ENCODE data around the gene C19orf47. TPM values are rescaled to one million over a fixed set of nuclear protein-coding genes. Genes with fewer than 3 reads are reported as not detected.
A peak's percentile ranks its signal among the peaks of the same experiment; 100 is the strongest.
"Not testable (repeated sequence)": the region's sequence is repeated elsewhere in the genome, so short reads cannot be mapped to it uniquely, and the experiment has no call there.

The C19orf47 gene
- total and polyA plus RNA-seq, 8 donors = 10.4 to 21.7 (median 14.5) TPM

DNA sequence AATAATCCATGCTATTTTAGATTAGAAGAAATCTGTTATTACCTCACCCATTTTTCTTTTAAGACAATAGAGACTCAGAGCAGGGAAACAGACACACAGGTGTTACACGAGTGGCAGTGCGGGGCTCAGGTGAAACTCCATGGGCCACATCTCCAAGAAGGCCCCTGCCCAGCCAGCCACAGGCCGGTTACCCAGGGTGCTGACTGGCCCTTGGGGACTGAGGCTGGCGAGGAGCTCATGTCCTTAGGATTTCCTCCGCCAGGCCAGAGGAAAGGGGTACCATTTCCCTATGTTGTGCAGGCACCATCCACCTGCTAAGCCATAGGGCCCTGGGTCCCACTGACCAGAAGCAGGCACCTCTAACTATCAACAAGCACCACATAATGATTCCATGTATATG, 10.6 kb downstream of the C19orf47 start:
- intact Hi-C loops (cut with DNase I) = no loop called here
- Histone ChIP-seq H3K4me3 (no peak overlapping the region), H3K27ac (no peak overlapping the region), H3K36me3 (peaks cover 0 to 42% of the 10 kb centered on the region in 2 donors), H3K4me1 (peaks cover 6 to 7% of the 10 kb centered on the region in 2 donors), H3K9me3 (no peaks in the 10 kb centered on the region), H3K27me3 (no peaks in the 10 kb centered on the region)
- TF ChIP-seq, protein P1, sequence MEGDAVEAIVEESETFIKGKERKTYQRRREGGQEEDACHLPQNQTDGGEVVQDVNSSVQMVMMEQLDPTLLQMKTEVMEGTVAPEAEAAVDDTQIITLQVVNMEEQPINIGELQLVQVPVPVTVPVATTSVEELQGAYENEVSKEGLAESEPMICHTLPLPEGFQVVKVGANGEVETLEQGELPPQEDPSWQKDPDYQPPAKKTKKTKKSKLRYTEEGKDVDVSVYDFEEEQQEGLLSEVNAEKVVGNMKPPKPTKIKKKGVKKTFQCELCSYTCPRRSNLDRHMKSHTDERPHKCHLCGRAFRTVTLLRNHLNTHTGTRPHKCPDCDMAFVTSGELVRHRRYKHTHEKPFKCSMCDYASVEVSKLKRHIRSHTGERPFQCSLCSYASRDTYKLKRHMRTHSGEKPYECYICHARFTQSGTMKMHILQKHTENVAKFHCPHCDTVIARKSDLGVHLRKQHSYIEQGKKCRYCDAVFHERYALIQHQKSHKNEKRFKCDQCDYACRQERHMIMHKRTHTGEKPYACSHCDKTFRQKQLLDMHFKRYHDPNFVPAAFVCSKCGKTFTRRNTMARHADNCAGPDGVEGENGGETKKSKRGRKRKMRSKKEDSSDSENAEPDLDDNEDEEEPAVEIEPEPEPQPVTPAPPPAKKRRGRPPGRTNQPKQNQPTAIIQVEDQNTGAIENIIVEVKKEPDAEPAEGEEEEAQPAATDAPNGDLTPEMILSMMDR (IDR thresholded peaks at IDR 0.05) = no peak
- DNase-seq (peak in 1 of 4 donors; percentile 49), ATAC-seq (no peak)

DNA sequence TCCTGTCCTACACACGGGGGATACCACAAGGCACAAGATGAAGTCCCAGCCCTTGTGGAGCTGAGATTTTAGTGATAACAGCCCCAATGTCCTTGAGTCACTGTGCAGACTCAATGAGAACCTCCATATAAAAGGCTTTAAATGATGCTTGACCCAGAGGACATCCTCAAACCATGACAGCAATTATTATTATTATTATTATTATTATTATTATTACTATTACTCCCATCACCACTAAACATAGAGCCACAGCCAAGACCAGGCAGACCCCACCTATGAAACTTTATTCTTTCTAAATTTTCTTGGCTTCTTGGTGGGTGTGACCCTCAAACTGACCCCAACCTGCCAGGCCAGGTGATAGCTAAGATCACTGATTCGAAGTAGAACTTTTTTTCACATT, 11.1 kb downstream of the C19orf47 start:
- intact Hi-C loops (cut with DNase I) = no loop called here
- Histone ChIP-seq H3K36me3 (peaks cover 0 to 47% of the 10 kb centered on the region in 2 donors), H3K4me3 (no peak overlapping the region), H3K4me1 (peaks cover 6 to 7% of the 10 kb centered on the region in 2 donors), H3K27me3 (no peaks in the 10 kb centered on the region), H3K27ac (no peak overlapping the region), H3K9me3 (no peaks in the 10 kb centered on the region)
- DNase-seq = no peak
- TF ChIP-seq, protein P1 (IDR thresholded peaks at IDR 0.05) = no peak
- ATAC-seq = no peak

DNA sequence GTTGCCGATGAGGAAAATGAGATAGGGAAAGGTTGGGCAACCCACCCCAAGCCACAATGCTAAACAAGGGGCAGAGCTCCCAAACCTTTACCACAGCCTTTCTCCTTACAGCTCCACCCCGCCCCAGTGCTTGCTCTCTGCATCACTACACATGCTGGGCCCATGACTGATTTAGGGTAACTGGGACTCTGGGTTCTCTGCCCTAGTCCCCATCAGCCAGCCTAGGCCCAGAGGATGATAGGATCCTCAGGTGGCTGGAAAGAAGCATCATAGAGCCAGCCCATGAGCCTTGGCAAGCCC, 11.6 kb downstream of the C19orf47 start:
- Histone ChIP-seq H3K27me3 (no peaks in the 10 kb centered on the region), H3K36me3 (peaks cover 0 to 53% of the 10 kb centered on the region in 2 donors), H3K4me1 (peaks cover 3 to 4% of the 10 kb centered on the region in 2 donors), H3K4me3 (no peak overlapping the region), H3K27ac (no peak overlapping the region), H3K9me3 (no peaks in the 10 kb centered on the region)
- ATAC-seq = no peak
- peak in 1 of 4 donors; percentile 3 for DNase-seq
- intact Hi-C loops (cut with DNase I) = no loop called here
- TF ChIP-seq, protein P1 (IDR thresholded peaks at IDR 0.05) = no peak

DNA sequence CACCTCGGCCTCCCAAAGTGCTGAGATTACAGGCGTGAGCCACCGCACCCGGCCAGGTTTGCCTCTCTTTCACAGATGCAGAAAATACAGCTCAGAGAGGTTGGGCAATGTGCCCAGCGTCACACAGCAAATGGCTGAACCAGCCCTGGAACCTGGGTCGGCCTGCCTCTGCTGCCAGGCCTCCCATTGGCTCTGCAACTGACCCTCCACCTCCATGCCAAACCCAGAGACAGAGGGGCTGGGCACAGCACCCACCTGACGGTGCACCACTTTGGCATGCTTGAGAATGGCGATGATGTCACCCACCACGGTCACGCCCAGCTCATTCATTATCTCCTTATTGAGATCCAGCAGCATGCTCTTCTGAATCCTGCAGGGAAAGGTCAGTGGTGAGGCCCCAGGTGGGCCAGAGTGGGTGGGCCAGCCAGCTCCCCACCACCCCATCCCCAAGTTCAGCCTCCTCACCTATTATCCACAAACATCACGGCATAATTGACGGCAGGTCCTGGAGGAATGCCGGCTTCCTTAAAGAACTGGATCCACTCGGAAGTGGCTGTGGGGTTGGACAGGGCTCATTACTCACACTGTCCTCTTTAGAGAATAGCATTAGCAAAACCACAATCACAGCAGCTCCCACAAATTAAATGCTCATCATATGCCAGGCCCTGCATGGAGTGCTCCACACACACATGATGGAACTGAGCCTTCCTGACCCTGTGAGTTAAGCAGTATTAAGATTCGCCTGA, 12.2 kb downstream of the C19orf47 start:
- Histone ChIP-seq H3K36me3 (peaks cover 0 to 58% of the 10 kb centered on the region in 2 donors), H3K9me3 (no peaks in the 10 kb centered on the region), H3K4me3 (no peak overlapping the region), H3K4me1 (no peaks in the 10 kb centered on the region), H3K27me3 (no peaks in the 10 kb centered on the region), H3K27ac (no peak overlapping the region)
- DNase-seq = peak in 1 of 4 donors; percentile 28
- intact Hi-C loops (cut with DNase I) = no loop called here
- TF ChIP-seq, protein P1 (IDR thresholded peaks at IDR 0.05) = no peak
- ATAC-seq = no peak

DNA sequence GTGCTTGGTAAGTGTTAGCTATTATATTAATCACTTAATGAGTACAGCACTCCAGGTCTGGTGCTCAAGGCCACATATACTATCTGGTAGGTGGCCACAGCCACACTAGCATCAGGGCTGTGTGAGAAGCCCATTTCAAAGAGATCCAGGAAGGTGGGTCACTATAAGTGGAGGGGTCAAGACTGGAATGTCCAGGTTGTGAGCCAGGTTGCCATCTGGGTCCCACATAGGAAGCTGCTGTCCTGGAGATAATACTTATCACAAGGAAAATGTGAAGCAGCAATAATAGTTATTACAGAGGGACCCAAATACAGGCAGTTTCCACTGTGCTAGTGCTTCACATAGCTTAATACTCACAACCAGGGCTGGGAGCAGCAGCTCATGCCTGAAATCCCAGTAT, 13.1 kb downstream of the C19orf47 start:
- Histone ChIP-seq H3K36me3 (peaks cover 0 to 61% of the 10 kb centered on the region in 2 donors), H3K4me1 (no peaks in the 10 kb centered on the region), H3K27me3 (no peaks in the 10 kb centered on the region), H3K4me3 (no peak overlapping the region), H3K9me3 (no peaks in the 10 kb centered on the region), H3K27ac (no peak overlapping the region)
- ATAC-seq (no peak), DNase-seq (peak in 1 of 4 donors; percentile 2)
- intact Hi-C loops (cut with DNase I) = no loop called here
- TF ChIP-seq, protein P1 (IDR thresholded peaks at IDR 0.05) = no peak

DNA sequence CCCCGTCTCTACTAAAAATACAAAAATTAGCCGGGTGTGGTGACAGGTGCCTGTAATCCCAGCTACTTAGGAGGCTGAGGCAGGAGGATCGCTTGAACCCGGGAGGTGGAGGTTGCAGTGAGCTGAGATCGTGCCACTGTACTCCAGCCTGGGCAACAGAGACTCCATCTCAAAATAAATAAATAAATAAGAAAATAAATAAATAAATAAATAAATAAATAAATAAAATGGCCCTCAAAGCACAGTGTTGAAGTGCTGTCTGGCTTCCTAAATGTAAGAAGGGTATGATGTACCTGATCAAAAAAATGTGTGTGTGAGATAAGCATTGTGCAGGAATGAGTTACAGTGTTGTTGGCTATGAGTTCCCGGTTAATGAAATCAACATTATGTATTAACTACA, 15.1 kb downstream of the C19orf47 start:
- H3K27ac ChIP-seq; H3K4me1 ChIP-seq; ATAC-seq; intact Hi-C loops (cut with DNase I); H3K9me3 ChIP-seq; H3K27me3 ChIP-seq; DNase-seq; H3K4me3 ChIP-seq: not testable (repeated sequence)
- H3K36me3 ChIP-seq = peaks cover 0 to 81% of the 10 kb centered on the region in 2 donors
